Uterus (tissue), 2 donors: ENCODE measurements around the gene MSL3B.

Experiments used
- POLR2A ChIP-seq, 2 donors: fragments of 450-650 bp; IDR thresholded peaks; one replicate each; pipeline ENCODE4 v1.6.1; 2016; ENCODE audit warnings: antibody characterized with exemption in 2 of 2, mild to moderate bottlenecking in 1 of 2, moderate library complexity in 1 of 2
- TF ChIP-seq, protein P1 (sequence below), 4 experiments: fragments of 200-600 bp in 2 of 4; fragments of 450-650 bp in 2 of 4; sonication (generic) in 2 of 4; IDR thresholded peaks; one replicate each; pipeline ENCODE4 v1.5.1; 2016 to 2019; ENCODE audit warnings: antibody characterized with exemption in 4 of 4, mild to moderate bottlenecking in 2 of 4, moderate library complexity in 1 of 4

DNA sequence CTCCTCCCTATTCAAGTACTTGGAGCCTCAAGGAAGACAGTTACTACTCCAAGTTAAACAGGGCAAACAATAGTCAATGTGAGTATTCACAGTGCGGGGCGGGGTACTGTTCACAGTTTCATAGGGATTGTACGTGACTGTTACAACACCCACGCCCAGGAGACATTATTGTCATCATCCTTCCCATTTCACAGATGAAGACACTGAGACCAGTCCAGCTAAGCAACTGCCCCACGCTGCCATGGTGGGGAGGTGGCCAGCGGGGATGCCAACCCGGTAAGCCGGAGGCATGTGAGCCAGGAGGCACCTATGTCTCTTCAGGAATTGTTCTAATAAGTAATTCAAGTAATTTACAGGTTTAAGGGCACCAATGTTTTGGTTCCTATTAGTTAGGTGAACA is 14.8 kb downstream of the MSL3B start:
- no peak for TF ChIP-seq POLR2A (IDR thresholded peaks at IDR 0.05)
- TF ChIP-seq, protein P1, sequence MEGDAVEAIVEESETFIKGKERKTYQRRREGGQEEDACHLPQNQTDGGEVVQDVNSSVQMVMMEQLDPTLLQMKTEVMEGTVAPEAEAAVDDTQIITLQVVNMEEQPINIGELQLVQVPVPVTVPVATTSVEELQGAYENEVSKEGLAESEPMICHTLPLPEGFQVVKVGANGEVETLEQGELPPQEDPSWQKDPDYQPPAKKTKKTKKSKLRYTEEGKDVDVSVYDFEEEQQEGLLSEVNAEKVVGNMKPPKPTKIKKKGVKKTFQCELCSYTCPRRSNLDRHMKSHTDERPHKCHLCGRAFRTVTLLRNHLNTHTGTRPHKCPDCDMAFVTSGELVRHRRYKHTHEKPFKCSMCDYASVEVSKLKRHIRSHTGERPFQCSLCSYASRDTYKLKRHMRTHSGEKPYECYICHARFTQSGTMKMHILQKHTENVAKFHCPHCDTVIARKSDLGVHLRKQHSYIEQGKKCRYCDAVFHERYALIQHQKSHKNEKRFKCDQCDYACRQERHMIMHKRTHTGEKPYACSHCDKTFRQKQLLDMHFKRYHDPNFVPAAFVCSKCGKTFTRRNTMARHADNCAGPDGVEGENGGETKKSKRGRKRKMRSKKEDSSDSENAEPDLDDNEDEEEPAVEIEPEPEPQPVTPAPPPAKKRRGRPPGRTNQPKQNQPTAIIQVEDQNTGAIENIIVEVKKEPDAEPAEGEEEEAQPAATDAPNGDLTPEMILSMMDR (IDR thresholded peaks at IDR 0.05), result no peak
